Right forelimb (tissue), 1 donor: ENCODE data around the gene ARRDC3.
"Not testable (repeated sequence)": the region's sequence is repeated elsewhere in the genome, so short reads cannot be mapped to it uniquely, and the experiment has no call there.

Experiments used
- DNase-seq: peaks from one replicate; pipeline ENCODE4 v3.0.0-alpha.2; 2018

Gene ARRDC3

GRCh38 chr5:91357012-91357634 lies 26.0 kb downstream of the ARRDC3 start:
- DNase-seq, result no peak

- DNase-seq, result not testable (repeated sequence)
Observed at GRCh38 chr5:91354867-91355266, 28.2 kb downstream of the ARRDC3 start.

GRCh38 chr5:91352831-91353695 lies 30.1 kb downstream of the ARRDC3 start:
- no peak for DNase-seq

GRCh38 chr5:91345461-91345860 lies 37.7 kb downstream of the ARRDC3 start:
- DNase-seq, result no peak

- DNase-seq, result not testable (repeated sequence)
Observed at GRCh38 chr5:91344661-91345200, 38.4 kb downstream of the ARRDC3 start.

- DNase-seq, result no peak
Observed at GRCh38 chr5:91343916-91344315, 39.2 kb downstream of the ARRDC3 start.

GRCh38 chr5:91342931-91343330 lies 40.2 kb downstream of the ARRDC3 start:
- DNase-seq, result not testable (repeated sequence)

GRCh38 chr5:91341154-91341553 lies 42.0 kb downstream of the ARRDC3 start:
- no peak for DNase-seq

GRCh38 chr5:91340532-91340931 lies 42.6 kb downstream of the ARRDC3 start:
- no peak for DNase-seq

GRCh38 chr5:91339063-91339705 lies 43.9 kb downstream of the ARRDC3 start:
- DNase-seq, result no peak

GRCh38 chr5:91332267-91333045 lies 50.7 kb downstream of the ARRDC3 start:
- no peak for DNase-seq

GRCh38 chr5:91331705-91332104 lies 51.4 kb downstream of the ARRDC3 start:
- DNase-seq, result no peak

- no peak for DNase-seq
Observed at GRCh38 chr5:91329283-91329682, 53.8 kb downstream of the ARRDC3 start.

- no peak for DNase-seq
Observed at GRCh38 chr5:91328743-91329142, 54.4 kb downstream of the ARRDC3 start.

GRCh38 chr5:91322981-91323380 lies 60.1 kb downstream of the ARRDC3 start:
- not testable (repeated sequence) for DNase-seq

GRCh38 chr5:91319667-91320066 lies 63.5 kb downstream of the ARRDC3 start:
- DNase-seq, result no peak

GRCh38 chr5:91318724-91319123 lies 64.4 kb downstream of the ARRDC3 start:
- no peak for DNase-seq
